T-helper 2 cell (primary cell): ENCODE results near the gene GABRG3.
A peak's percentile ranks its signal among the peaks of the same experiment; 100 is the strongest.
"Not testable (repeated sequence)": the region's sequence is repeated elsewhere in the genome, so short reads cannot be mapped to it uniquely, and the experiment has no call there.

Experiments
- DNase-seq, 5 experiments: peaks; one replicate each; pipeline versions ENCODE4 v3.0.0 to v3.0.0-alpha.2; 2012 to 2022

Gene GABRG3

GRCh38 chr15:27003003-27003402 is 32.0 kb downstream of the GABRG3 start:
- DNase-seq: not testable (repeated sequence)

GRCh38 chr15:27004226-27004625 is 33.2 kb downstream of the GABRG3 start:
- DNase-seq: not testable (repeated sequence)

GRCh38 chr15:27017168-27017809 is 46.3 kb downstream of the GABRG3 start:
- peak in 1 of 5 experiments; percentile 61 for DNase-seq

- DNase-seq: no peak
Observed at GRCh38 chr15:27019687-27020086, 48.7 kb downstream of the GABRG3 start.

GRCh38 chr15:27025481-27025966 is 54.5 kb downstream of the GABRG3 start:
- DNase-seq: no peak

- no peak for DNase-seq
Observed at GRCh38 chr15:27027229-27027628, 56.2 kb downstream of the GABRG3 start.

GRCh38 chr15:27028858-27029477 is 58.0 kb downstream of the GABRG3 start:
- DNase-seq: no peak

GRCh38 chr15:27036210-27036609 is 65.2 kb downstream of the GABRG3 start:
- no peak for DNase-seq

GRCh38 chr15:27037501-27037900 is 66.5 kb downstream of the GABRG3 start:
- no peak for DNase-seq

- no peak for DNase-seq
Observed at GRCh38 chr15:27039152-27039551, 68.2 kb downstream of the GABRG3 start.

GRCh38 chr15:27042230-27042629 is 71.2 kb downstream of the GABRG3 start:
- no peak for DNase-seq

- DNase-seq: no peak
Observed at GRCh38 chr15:27042646-27043045, 71.7 kb downstream of the GABRG3 start.

- DNase-seq: no peak
Observed at GRCh38 chr15:27043770-27044169, 72.8 kb downstream of the GABRG3 start.

GRCh38 chr15:27045796-27046195 is 74.8 kb downstream of the GABRG3 start:
- DNase-seq: no peak

- DNase-seq: no peak
Observed at GRCh38 chr15:27046880-27047279, 75.9 kb downstream of the GABRG3 start.

- DNase-seq: no peak
Observed at GRCh38 chr15:27050163-27050562, 79.2 kb downstream of the GABRG3 start.

- no peak for DNase-seq
Observed at GRCh38 chr15:27054426-27054825, 83.4 kb downstream of the GABRG3 start.

- DNase-seq: no peak
Observed at GRCh38 chr15:27057904-27058645, 87.1 kb downstream of the GABRG3 start.

GRCh38 chr15:27058939-27059338 is 88.0 kb downstream of the GABRG3 start:
- no peak for DNase-seq

GRCh38 chr15:27059610-27060202 is 88.7 kb downstream of the GABRG3 start:
- DNase-seq: peak in 1 of 5 experiments; percentile 33

GRCh38 chr15:27061739-27062138 is 90.8 kb downstream of the GABRG3 start:
- DNase-seq: no peak

GRCh38 chr15:27062951-27063350 is 92.0 kb downstream of the GABRG3 start:
- DNase-seq: no peak

GRCh38 chr15:27064080-27064479 is 93.1 kb downstream of the GABRG3 start:
- no peak for DNase-seq
